H9 (cell line): ENCODE data around the gene SLC24A3. TPM values are rescaled to one million over a fixed set of nuclear protein-coding genes. Genes with fewer than 3 reads are reported as not detected.

ENCODE experiments used
- DNase-seq: peaks from one replicate; pipeline ENCODE4 v3.0.0-alpha.2; 2017
- H2AFZ ChIP-seq: one replicate; pipeline ENCODE4 v1.6.1; 2013; ENCODE audit warnings: mild to moderate bottlenecking, low read length, control low read depth, moderate library complexity
- H2AK5ac ChIP-seq: 2 replicates; pipeline ENCODE4 v1.6.1; 2013; ENCODE audit warnings: low read length, control low read depth, mixed read lengths; ENCODE audit not compliant: insufficient read length
- H2BK120ac ChIP-seq: one replicate; pipeline ENCODE4 v1.6.1; 2013; ENCODE audit warnings: low read depth, mild to moderate bottlenecking, low read length, control low read depth, inconsistent platforms; ENCODE audit not compliant: poor library complexity, severe bottlenecking
- H2BK12ac ChIP-seq: 2 replicates; pipeline ENCODE4 v1.6.1; 2013; ENCODE audit warnings: low read length, control low read depth, mixed read lengths, low read depth; ENCODE audit not compliant: insufficient read length
- H2BK15ac ChIP-seq: 2 replicates; pipeline ENCODE4 v1.6.1; 2013; ENCODE audit warnings: low read depth, low read length, control low read depth
- H2BK20ac ChIP-seq: one replicate; pipeline ENCODE4 v1.6.1; 2013; ENCODE audit warnings: low read depth, mild to moderate bottlenecking, low read length, control low read depth, inconsistent platforms; ENCODE audit not compliant: poor library complexity, severe bottlenecking
- H2BK5ac ChIP-seq: 2 replicates; pipeline ENCODE4 v1.6.1; 2013; ENCODE audit warnings: low read length, control low read depth, mixed read lengths; ENCODE audit not compliant: insufficient read length
- H3K14ac ChIP-seq: 2 replicates; pipeline ENCODE4 v1.6.1; 2013; ENCODE audit warnings: low read length, control low read depth; ENCODE audit not compliant: insufficient read depth
- H3K18ac ChIP-seq: 2 replicates; pipeline ENCODE4 v1.6.1; 2013; ENCODE audit warnings: low read depth, mild to moderate bottlenecking, mixed read lengths, low read length, control low read depth; ENCODE audit not compliant: insufficient read length
- H3K23ac ChIP-seq: 2 replicates; pipeline ENCODE4 v1.6.1; 2013; ENCODE audit warnings: low read length, control low read depth, mixed read lengths, low read depth; ENCODE audit not compliant: insufficient read length
- H3K23me2 ChIP-seq: 2 replicates; pipeline ENCODE4 v1.6.1; 2013; ENCODE audit warnings: low read depth, mild to moderate bottlenecking, mixed read lengths, low read length, control low read depth; ENCODE audit not compliant: insufficient read length, poor library complexity, severe bottlenecking
- H3K27ac ChIP-seq: 2 replicates; pipeline ENCODE4 v1.5.1; 2013; ENCODE audit warnings: low read length, control low read depth, mixed read lengths, low read depth; ENCODE audit not compliant: insufficient read length
- H3K27me3 ChIP-seq: 2 replicates; pipeline ENCODE4 v1.6.1; 2013; ENCODE audit warnings: low read length, control low read depth, inconsistent platforms; ENCODE audit not compliant: insufficient read depth
- H3K4ac ChIP-seq: 2 replicates; pipeline ENCODE4 v1.6.1; 2013; ENCODE audit warnings: low read depth, mild to moderate bottlenecking, control low read depth, inconsistent platforms, low read length, moderate library complexity
- H3K4me1 ChIP-seq: 2 replicates; pipeline ENCODE4 v1.6.1; 2013; ENCODE audit warnings: low read length, control low read depth, inconsistent platforms; ENCODE audit not compliant: insufficient read depth
- H3K4me2 ChIP-seq: 2 replicates; pipeline ENCODE4 v1.6.1; 2013; ENCODE audit warnings: low read length, control low read depth, mixed read lengths; ENCODE audit not compliant: insufficient read length, insufficient read depth
- H3K56ac ChIP-seq: 2 replicates; pipeline ENCODE4 v1.6.1; 2013; ENCODE audit warnings: low read depth, mild to moderate bottlenecking, mixed read lengths, low read length, control low read depth; ENCODE audit not compliant: insufficient read length
- H3K79me1 ChIP-seq: 2 replicates; pipeline ENCODE4 v1.6.1; 2013; ENCODE audit warnings: low read depth, mild to moderate bottlenecking, moderate library complexity, low read length, control low read depth, inconsistent platforms; ENCODE audit not compliant: insufficient read depth, poor library complexity, severe bottlenecking
- H3K79me2 ChIP-seq: 2 replicates; pipeline ENCODE4 v1.6.1; 2013; ENCODE audit warnings: low read length, control low read depth, inconsistent platforms; ENCODE audit not compliant: insufficient read depth
- H3K9ac ChIP-seq: 2 replicates; pipeline ENCODE4 v1.6.1; 2013; ENCODE audit warnings: low read length, control low read depth, mixed read lengths; ENCODE audit not compliant: insufficient read length; ENCODE audit errors: extremely low read depth
- H3K9me3 ChIP-seq: one replicate; pipeline ENCODE4 v1.6.1; 2013; ENCODE audit warnings: low read depth, low read length, inconsistent platforms; ENCODE audit not compliant: control insufficient read depth
- H3T11ph ChIP-seq: one replicate; pipeline ENCODE4 v1.6.1; 2013; ENCODE audit warnings: mild to moderate bottlenecking, low read length, control low read depth, inconsistent platforms
- H4K20me1 ChIP-seq: one replicate; pipeline ENCODE4 v1.6.1; 2013; ENCODE audit not compliant: control insufficient read depth, insufficient read length, insufficient read depth
- H4K5ac ChIP-seq: 2 replicates; pipeline ENCODE4 v1.6.1; 2013; ENCODE audit warnings: low read depth, mild to moderate bottlenecking, mixed read lengths, low read length, control low read depth; ENCODE audit not compliant: insufficient read length
- H4K8ac ChIP-seq: replicated peaks from 2 replicates; pipeline ENCODE4 v1.6.1; 2013; ENCODE audit warnings: low read length, control low read depth, mixed read lengths, low read depth; ENCODE audit not compliant: insufficient read length
- H4K91ac ChIP-seq: 2 replicates; pipeline ENCODE4 v1.6.1; 2013; ENCODE audit warnings: low read depth, mild to moderate bottlenecking, moderate library complexity, mixed read lengths, low read length, control low read depth; ENCODE audit not compliant: insufficient read length
- H3K27ac Mint-ChIP-seq, 3 experiments: 2 replicates in 2 of 3; 3 replicates in 1 of 3; pipeline ENCODE4 v1.8.0; 2020 to 2021; ENCODE audit warnings: mixed read lengths in 3 of 3, mild to moderate bottlenecking in 1 of 3, moderate library complexity in 1 of 3
- H3K27me3 Mint-ChIP-seq: 2 replicates; pipeline ENCODE4 v1.8.0; 2021; ENCODE audit warnings: low read depth, mild to moderate bottlenecking, moderate library complexity, mixed read lengths
- H3K36me3 Mint-ChIP-seq, 3 experiments: 2 replicates in 2 of 3; 3 replicates in 1 of 3; pipeline ENCODE4 v1.8.0; 2020 to 2021; ENCODE audit warnings: low read depth in 3 of 3, mixed read lengths in 3 of 3; ENCODE audit not compliant: insufficient read depth in 1 of 3
- H3K4me1 Mint-ChIP-seq, 2 experiments: 2 replicates each; pipeline ENCODE4 v1.8.0; 2020; ENCODE audit warnings: mixed read lengths in 2 of 2
- H3K4me3 Mint-ChIP-seq, 2 experiments: 2 replicates in 1 of 2; 3 replicates in 1 of 2; pipeline ENCODE4 v1.8.0; 2020 to 2021; ENCODE audit warnings: mild to moderate bottlenecking in 2 of 2, mixed read lengths in 2 of 2, moderate library complexity in 1 of 2
- H3K9me3 Mint-ChIP-seq, 2 experiments: 2 replicates in 1 of 2; 3 replicates in 1 of 2; pipeline ENCODE4 v1.8.0; 2020; ENCODE audit warnings: mild to moderate bottlenecking in 2 of 2, mixed read lengths in 2 of 2, moderate library complexity in 1 of 2
- WGBS: extraction: QIAGEN DNeasy Blood & Tissue Kit; methylation state at CpG from one replicate; pipeline ENCODE4 v1.1.7; 2013; ENCODE audit warnings: missing lambda C conversion rate, low lambda C conversion rate, mixed read lengths; ENCODE audit not compliant: insufficient read length; ENCODE audit errors: extremely low coverage; 5-methylcytosine and 5-hydroxymethylcytosine counted together
- total RNA-seq: library from RNA; stranded (reverse); gene quantifications from 2 replicates; pipeline ENCODE4 v1.2.1, GENCODE V29; 2021
- TF ChIP-seq, protein P1 (sequence below): fragments of 200-600 bp; sonication (generic); conservative IDR thresholded peaks from 3 replicates; pipeline ENCODE4 v1.8.0; 2021; ENCODE audit warnings: antibody characterized with exemption, mild to moderate bottlenecking

The SLC24A3 gene
- total RNA-seq, 1 experiment from 2014 or later: 0.83 TPM

DNA sequence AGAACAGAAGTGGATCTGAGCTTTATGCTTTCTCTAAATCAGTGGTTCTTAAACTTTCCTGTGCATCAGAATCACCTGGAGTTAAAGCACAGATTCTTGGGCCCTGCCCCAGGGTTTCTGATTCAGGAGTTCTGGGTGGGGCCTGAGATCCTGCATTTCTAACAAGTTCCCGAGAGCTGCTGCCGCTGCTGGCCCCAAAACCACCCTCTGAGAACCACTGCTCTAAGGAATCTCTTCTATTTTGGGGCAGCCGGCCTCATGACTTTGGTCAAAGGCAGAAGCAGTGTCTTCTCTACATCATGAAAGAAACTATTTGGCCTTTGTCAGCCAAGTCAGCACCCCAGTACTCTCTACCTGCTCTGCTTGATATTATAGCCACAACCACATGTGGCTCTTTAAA is 503.5 kb downstream of the SLC24A3 start:
- H3K27ac ChIP-seq: no peak overlapping the region
- no peaks in the 10 kb centered on the region for H3K23me2 ChIP-seq
- H2BK20ac ChIP-seq: no peak overlapping the region
- peaks cover 7% of the 10 kb centered on the region for H3K27me3 Mint-ChIP-seq
- H4K20me1 ChIP-seq: no peaks in the 10 kb centered on the region
- no peak overlapping the region for H2AFZ ChIP-seq
- H3K27me3 ChIP-seq: no peaks in the 10 kb centered on the region
- no peak overlapping the region for H3K18ac ChIP-seq
- no peaks in the 10 kb centered on the region for H3K4me1 Mint-ChIP-seq
- no peak overlapping the region for H2BK5ac ChIP-seq
- H2AK5ac ChIP-seq: no peak overlapping the region
- no peak overlapping the region for H3K4me3 Mint-ChIP-seq
- no peak overlapping the region for H4K5ac ChIP-seq
- H2BK12ac ChIP-seq: no peak overlapping the region
- no peak overlapping the region for H3K4ac ChIP-seq
- H3K56ac ChIP-seq: no peak overlapping the region
- no peak overlapping the region for H3K23ac ChIP-seq
- peaks cover 2 to 6% (median 6%) of the 10 kb centered on the region in 3 experiments; a peak in 2 of 7 replicates for H3K36me3 Mint-ChIP-seq
- H3K4me2 ChIP-seq: no peak overlapping the region
- H4K91ac ChIP-seq: no peak overlapping the region
- H3K9me3 Mint-ChIP-seq: peaks cover 15 to 21% of the 10 kb centered on the region in 2 experiments
- H3K27ac Mint-ChIP-seq: no peak overlapping the region
- no peak overlapping the region for H3T11ph ChIP-seq
- H2BK15ac ChIP-seq: no peak overlapping the region
- TF ChIP-seq, protein P1, sequence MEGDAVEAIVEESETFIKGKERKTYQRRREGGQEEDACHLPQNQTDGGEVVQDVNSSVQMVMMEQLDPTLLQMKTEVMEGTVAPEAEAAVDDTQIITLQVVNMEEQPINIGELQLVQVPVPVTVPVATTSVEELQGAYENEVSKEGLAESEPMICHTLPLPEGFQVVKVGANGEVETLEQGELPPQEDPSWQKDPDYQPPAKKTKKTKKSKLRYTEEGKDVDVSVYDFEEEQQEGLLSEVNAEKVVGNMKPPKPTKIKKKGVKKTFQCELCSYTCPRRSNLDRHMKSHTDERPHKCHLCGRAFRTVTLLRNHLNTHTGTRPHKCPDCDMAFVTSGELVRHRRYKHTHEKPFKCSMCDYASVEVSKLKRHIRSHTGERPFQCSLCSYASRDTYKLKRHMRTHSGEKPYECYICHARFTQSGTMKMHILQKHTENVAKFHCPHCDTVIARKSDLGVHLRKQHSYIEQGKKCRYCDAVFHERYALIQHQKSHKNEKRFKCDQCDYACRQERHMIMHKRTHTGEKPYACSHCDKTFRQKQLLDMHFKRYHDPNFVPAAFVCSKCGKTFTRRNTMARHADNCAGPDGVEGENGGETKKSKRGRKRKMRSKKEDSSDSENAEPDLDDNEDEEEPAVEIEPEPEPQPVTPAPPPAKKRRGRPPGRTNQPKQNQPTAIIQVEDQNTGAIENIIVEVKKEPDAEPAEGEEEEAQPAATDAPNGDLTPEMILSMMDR: no peak
- no peak overlapping the region for H2BK120ac ChIP-seq
- H3K9ac ChIP-seq: no peak overlapping the region
- no peaks in the 10 kb centered on the region for H3K4me1 ChIP-seq
- peaks cover 12% of the 10 kb centered on the region for H3K9me3 ChIP-seq
- DNase-seq: no peak
- no CpG with 5 or more reads among the region's 3 CpGs for WGBS
- no peak overlapping the region for H4K8ac ChIP-seq
- H3K14ac ChIP-seq: no peak overlapping the region
- no peaks in the 10 kb centered on the region; the same call in 1 of the 2 replicates for H3K79me2 ChIP-seq
- H3K79me1 ChIP-seq: no peaks in the 10 kb centered on the region
